HepG2 (cell line): ENCODE measurements around the gene DCAKD. TPM values are rescaled to one million over a fixed set of nuclear protein-coding genes. Genes with fewer than 3 reads are reported as not detected.
A peak's percentile ranks its signal among the peaks of the same experiment; 100 is the strongest.

Source experiments
- MBNL3 ChIP-seq: fragments of 250-450 bp; sonication (Bioruptor Pico); conservative IDR thresholded peaks from 2 replicates; pipeline ENCODE4 v1.8.0; 2022; ENCODE audit warnings: mild to moderate bottlenecking, inconsistent platforms
- MEIS1 ChIP-seq: sonication (generic); formaldehyde crosslinking; IDR thresholded peaks from 2 replicates; pipeline ENCODE4 v1.9.0; 2021; ENCODE audit warnings: mild to moderate bottlenecking, missing genetic modification reagents, moderate library complexity, borderline replicate concordance
- MIXL1 ChIP-seq: IDR thresholded peaks from 2 replicates; pipeline ENCODE4 v1.6.1; 2016
- NCOA1 ChIP-seq: sonication (generic); formaldehyde crosslinking; IDR thresholded peaks from 2 replicates; pipeline ENCODE4 v1.9.0; 2021; ENCODE audit warnings: missing genetic modification reagents
- NFYC ChIP-seq: IDR thresholded peaks from 2 replicates; pipeline ENCODE4 v1.6.1; 2016; ENCODE audit warnings: missing genetic modification reagents, missing compliant biosample characterization
- NR2C2 ChIP-seq: sonication (generic); formaldehyde crosslinking; IDR thresholded peaks from 2 replicates; pipeline ENCODE4 v1.4.0; 2020; ENCODE audit warnings: missing genetic modification reagents, mild to moderate bottlenecking, moderate library complexity, borderline replicate concordance
- RCOR2 ChIP-seq: IDR thresholded peaks from 2 replicates; pipeline ENCODE4 v1.6.1; 2016; ENCODE audit warnings: missing biosample characterization, missing genetic modification reagents
- TBP ChIP-seq: sonication (generic); formaldehyde crosslinking; IDR thresholded peaks from 2 replicates; pipeline ENCODE4 v1.5.0; 2020; ENCODE audit warnings: missing genetic modification reagents
- ZNF136 ChIP-seq: sonication (generic); formaldehyde crosslinking; IDR thresholded peaks from 2 replicates; pipeline ENCODE4 v1.8.1; 2022; ENCODE audit warnings: low read depth, mild to moderate bottlenecking, moderate library complexity, missing genetic modification reagents
- ZNF292 ChIP-seq: sonication (generic); formaldehyde crosslinking; IDR thresholded peaks from 2 replicates; pipeline ENCODE4 v1.8.1; 2022; ENCODE audit warnings: mild to moderate bottlenecking, low read depth, missing genetic modification reagents, borderline replicate concordance
- ZNF350 ChIP-seq: sonication (generic); formaldehyde crosslinking; IDR thresholded peaks from 2 replicates; pipeline ENCODE4 v1.4.0; 2020; ENCODE audit warnings: mild to moderate bottlenecking, low read depth, missing genetic modification reagents, borderline replicate concordance
- ZNF383 ChIP-seq: sonication (generic); formaldehyde crosslinking; IDR thresholded peaks from 2 replicates; pipeline ENCODE4 v1.4.0; 2020; ENCODE audit warnings: missing genetic modification reagents, mild to moderate bottlenecking, borderline replicate concordance
- ZNF644 ChIP-seq: IDR thresholded peaks from 2 replicates; pipeline ENCODE4 v1.6.1; 2016; ENCODE audit warnings: low read depth
- ZNF746 ChIP-seq: sonication (generic); formaldehyde crosslinking; IDR thresholded peaks from 2 replicates; pipeline ENCODE4 v1.8.0; 2022; ENCODE audit warnings: mild to moderate bottlenecking, missing genetic modification reagents
- polyA plus RNA-seq, 8 experiments: library from polyadenylated mRNA; depleted of rRNA in 3 of 8; stranded (reverse) in 7 of 8; unstranded in 1 of 8; fragments of >200 nt; fragmentation: Illumina TruSeq in 4 of 8; extraction: Trizol in 4 of 8; gene quantifications; 2 replicates each; pipeline versions ENCODE4 v1.2.1 to v1.2.3, GENCODE V29; 2011 to 2016; ENCODE audit warnings: low read depth in 4 of 8, missing spikeins in 1 of 8, mixed read lengths in 1 of 8; ENCODE audit not compliant: insufficient read depth in 1 of 8
- total RNA-seq, 5 experiments: library from RNA; depleted of rRNA; stranded (reverse); fragments of >200 nt; fragmentation: Illumina TruSeq; extraction: Trizol; gene quantifications; 2 replicates each; pipeline ENCODE4 v1.2.3, GENCODE V29; 2016; ENCODE audit warnings: low read depth in 1 of 5
- TF ChIP-seq, protein P1 (sequence below): sonication (generic); formaldehyde crosslinking; IDR thresholded peaks from 2 replicates; pipeline ENCODE4 v1.4.0; 2020; ENCODE audit warnings: missing genetic modification reagents
- TF ChIP-seq, protein P2 (sequence below): sonication (generic); formaldehyde crosslinking; IDR thresholded peaks from 2 replicates; pipeline ENCODE4 v1.5.0; 2020; ENCODE audit warnings: mild to moderate bottlenecking, missing genetic modification reagents, moderate library complexity
- TF ChIP-seq, protein P3 (sequence below): IDR thresholded peaks from 2 replicates; pipeline ENCODE4 v1.6.1; 2016; ENCODE audit warnings: missing compliant biosample characterization, missing genetic modification reagents, borderline replicate concordance
- TF ChIP-seq, protein P4 (sequence below): IDR thresholded peaks from 2 replicates; pipeline ENCODE4 v1.6.1; 2012; ENCODE audit warnings: inconsistent platforms
- TF ChIP-seq, protein P5 (sequence below): sonication (generic); formaldehyde crosslinking; IDR thresholded peaks from 2 replicates; pipeline ENCODE4 v1.8.1; 2022; ENCODE audit warnings: low read depth, mild to moderate bottlenecking, missing genetic modification reagents
- TF ChIP-seq, protein P6 (sequence below): IDR thresholded peaks from 2 replicates; pipeline ENCODE4 v1.6.1; 2016; ENCODE audit warnings: missing genetic modification reagents, missing compliant biosample characterization

Gene DCAKD
- total and polyA plus RNA-seq, 2 of the 13 experiments (the other 11 are each of a cell fraction or from before 2014, with no cell fraction given), result 25.9 to 29.2 TPM

DNA sequence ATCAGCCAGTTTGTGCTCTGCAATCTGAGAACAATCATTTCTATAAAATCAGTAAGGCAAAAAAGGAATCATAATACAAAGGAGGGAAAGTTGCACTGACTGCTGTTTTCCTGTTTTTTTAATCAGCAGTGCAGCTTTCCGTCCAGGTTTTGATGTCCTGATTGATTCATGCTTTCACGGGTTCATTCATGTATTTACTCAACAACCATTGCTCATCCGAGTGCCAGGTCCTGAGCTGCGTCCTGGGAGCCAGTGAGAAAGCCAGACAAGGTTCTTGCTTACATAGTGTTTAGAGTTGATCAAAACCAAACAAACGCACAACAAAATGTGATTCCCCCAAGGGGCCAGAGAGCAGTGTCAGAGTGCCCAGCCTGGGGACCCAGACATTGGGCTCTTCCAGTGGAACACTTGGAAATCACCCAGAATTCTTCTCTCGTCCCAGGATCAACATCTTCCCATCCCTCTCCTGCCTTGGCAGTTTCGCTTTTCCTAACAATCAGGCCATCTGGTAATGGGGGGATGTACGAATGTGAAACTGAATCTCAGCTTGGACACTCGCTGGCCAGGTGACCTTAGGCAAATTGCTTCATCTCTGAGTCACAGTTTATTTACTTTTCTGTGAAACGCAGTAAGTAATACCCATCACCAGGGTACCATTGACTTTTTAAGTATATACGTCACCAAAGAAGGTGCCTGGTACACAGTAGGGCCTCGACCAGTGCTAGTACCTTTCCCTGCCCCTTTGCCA lies 70.0 kb downstream of the DCAKD start (continued):
- TF ChIP-seq, protein P1, sequence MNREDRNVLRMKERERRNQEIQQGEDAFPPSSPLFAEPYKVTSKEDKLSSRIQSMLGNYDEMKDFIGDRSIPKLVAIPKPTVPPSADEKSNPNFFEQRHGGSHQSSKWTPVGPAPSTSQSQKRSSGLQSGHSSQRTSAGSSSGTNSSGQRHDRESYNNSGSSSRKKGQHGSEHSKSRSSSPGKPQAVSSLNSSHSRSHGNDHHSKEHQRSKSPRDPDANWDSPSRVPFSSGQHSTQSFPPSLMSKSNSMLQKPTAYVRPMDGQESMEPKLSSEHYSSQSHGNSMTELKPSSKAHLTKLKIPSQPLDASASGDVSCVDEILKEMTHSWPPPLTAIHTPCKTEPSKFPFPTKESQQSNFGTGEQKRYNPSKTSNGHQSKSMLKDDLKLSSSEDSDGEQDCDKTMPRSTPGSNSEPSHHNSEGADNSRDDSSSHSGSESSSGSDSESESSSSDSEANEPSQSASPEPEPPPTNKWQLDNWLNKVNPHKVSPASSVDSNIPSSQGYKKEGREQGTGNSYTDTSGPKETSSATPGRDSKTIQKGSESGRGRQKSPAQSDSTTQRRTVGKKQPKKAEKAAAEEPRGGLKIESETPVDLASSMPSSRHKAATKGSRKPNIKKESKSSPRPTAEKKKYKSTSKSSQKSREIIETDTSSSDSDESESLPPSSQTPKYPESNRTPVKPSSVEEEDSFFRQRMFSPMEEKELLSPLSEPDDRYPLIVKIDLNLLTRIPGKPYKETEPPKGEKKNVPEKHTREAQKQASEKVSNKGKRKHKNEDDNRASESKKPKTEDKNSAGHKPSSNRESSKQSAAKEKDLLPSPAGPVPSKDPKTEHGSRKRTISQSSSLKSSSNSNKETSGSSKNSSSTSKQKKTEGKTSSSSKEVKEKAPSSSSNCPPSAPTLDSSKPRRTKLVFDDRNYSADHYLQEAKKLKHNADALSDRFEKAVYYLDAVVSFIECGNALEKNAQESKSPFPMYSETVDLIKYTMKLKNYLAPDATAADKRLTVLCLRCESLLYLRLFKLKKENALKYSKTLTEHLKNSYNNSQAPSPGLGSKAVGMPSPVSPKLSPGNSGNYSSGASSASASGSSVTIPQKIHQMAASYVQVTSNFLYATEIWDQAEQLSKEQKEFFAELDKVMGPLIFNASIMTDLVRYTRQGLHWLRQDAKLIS (CRISPR knock-in tag), result no peak
- no peak for TF ChIP-seq MBNL3 (CRISPR knock-in tag)
- no peak for TF ChIP-seq MEIS1
- no peak for TF ChIP-seq ZNF136
- TF ChIP-seq, protein P2, sequence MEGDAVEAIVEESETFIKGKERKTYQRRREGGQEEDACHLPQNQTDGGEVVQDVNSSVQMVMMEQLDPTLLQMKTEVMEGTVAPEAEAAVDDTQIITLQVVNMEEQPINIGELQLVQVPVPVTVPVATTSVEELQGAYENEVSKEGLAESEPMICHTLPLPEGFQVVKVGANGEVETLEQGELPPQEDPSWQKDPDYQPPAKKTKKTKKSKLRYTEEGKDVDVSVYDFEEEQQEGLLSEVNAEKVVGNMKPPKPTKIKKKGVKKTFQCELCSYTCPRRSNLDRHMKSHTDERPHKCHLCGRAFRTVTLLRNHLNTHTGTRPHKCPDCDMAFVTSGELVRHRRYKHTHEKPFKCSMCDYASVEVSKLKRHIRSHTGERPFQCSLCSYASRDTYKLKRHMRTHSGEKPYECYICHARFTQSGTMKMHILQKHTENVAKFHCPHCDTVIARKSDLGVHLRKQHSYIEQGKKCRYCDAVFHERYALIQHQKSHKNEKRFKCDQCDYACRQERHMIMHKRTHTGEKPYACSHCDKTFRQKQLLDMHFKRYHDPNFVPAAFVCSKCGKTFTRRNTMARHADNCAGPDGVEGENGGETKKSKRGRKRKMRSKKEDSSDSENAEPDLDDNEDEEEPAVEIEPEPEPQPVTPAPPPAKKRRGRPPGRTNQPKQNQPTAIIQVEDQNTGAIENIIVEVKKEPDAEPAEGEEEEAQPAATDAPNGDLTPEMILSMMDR, result no peak
- TF ChIP-seq, protein P3, sequence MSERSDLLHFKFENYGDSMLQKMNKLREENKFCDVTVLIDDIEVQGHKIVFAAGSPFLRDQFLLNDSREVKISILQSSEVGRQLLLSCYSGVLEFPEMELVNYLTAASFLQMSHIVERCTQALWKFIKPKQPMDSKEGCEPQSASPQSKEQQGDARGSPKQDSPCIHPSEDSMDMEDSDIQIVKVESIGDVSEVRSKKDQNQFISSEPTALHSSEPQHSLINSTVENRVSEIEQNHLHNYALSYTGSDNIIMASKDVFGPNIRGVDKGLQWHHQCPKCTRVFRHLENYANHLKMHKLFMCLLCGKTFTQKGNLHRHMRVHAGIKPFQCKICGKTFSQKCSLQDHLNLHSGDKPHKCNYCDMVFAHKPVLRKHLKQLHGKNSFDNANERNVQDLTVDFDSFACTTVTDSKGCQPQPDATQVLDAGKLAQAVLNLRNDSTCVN (CRISPR knock-in tag), result no peak
- TF ChIP-seq NCOA1 (CRISPR knock-in tag), result no peak
- TF ChIP-seq MIXL1 (CRISPR knock-in tag), result no peak
- TF ChIP-seq ZNF292 (CRISPR knock-in tag), result no peak
- TF ChIP-seq ZNF383, result no peak
- TF ChIP-seq, protein P4, sequence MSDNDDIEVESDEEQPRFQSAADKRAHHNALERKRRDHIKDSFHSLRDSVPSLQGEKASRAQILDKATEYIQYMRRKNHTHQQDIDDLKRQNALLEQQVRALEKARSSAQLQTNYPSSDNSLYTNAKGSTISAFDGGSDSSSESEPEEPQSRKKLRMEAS, result no peak
- no peak for TF ChIP-seq ZNF746 (CRISPR knock-in tag)
- TF ChIP-seq, protein P5, sequence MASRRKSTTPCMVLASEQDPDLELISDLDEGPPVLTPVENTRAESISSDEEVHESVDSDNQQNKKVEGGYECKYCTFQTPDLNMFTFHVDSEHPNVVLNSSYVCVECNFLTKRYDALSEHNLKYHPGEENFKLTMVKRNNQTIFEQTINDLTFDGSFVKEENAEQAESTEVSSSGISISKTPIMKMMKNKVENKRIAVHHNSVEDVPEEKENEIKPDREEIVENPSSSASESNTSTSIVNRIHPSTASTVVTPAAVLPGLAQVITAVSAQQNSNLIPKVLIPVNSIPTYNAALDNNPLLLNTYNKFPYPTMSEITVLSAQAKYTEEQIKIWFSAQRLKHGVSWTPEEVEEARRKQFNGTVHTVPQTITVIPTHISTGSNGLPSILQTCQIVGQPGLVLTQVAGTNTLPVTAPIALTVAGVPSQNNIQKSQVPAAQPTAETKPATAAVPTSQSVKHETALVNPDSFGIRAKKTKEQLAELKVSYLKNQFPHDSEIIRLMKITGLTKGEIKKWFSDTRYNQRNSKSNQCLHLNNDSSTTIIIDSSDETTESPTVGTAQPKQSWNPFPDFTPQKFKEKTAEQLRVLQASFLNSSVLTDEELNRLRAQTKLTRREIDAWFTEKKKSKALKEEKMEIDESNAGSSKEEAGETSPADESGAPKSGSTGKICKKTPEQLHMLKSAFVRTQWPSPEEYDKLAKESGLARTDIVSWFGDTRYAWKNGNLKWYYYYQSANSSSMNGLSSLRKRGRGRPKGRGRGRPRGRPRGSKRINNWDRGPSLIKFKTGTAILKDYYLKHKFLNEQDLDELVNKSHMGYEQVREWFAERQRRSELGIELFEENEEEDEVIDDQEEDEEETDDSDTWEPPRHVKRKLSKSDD (CRISPR knock-in tag), result no peak
- TF ChIP-seq, protein P6, sequence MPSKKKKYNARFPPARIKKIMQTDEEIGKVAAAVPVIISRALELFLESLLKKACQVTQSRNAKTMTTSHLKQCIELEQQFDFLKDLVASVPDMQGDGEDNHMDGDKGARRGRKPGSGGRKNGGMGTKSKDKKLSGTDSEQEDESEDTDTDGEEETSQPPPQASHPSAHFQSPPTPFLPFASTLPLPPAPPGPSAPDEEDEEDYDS (CRISPR knock-in tag), result no peak
- no peak for TF ChIP-seq TBP (CRISPR knock-in tag)
- no peak for TF ChIP-seq NFYC (CRISPR knock-in tag)
- no peak for TF ChIP-seq ZNF644
- TF ChIP-seq RCOR2 (CRISPR knock-in tag), result 0 out of 2 replicates have a peak, but pooled peaks have one; percentile 27
- peak; percentile 42; the same call in 1 of the 2 replicates for TF ChIP-seq NR2C2 (CRISPR knock-in tag)
- TF ChIP-seq ZNF350 (CRISPR knock-in tag), result no peak
